Activated CD4-positive, alpha-beta T cell treated with anti-CD3 and anti-CD28 coated beads, Interleukin-2, amount 10 ng/mL, durations not matched to agents 7 days and 5 days (primary cell): ENCODE results near the gene TXN2. TPM values are rescaled to one million over a fixed set of nuclear protein-coding genes. Genes with fewer than 3 reads are reported as not detected.
"Not testable (repeated sequence)": the region's sequence is repeated elsewhere in the genome, so short reads cannot be mapped to it uniquely, and the experiment has no call there.

ENCODE experiments used
- CTCF ChIA-PET: fragments of 350-600 bp; sonication (Branson Sonifier 250); formaldehyde crosslinking; loops from one replicate; lab custom pipeline; 2021; ENCODE audit warnings: antibody characterized with exemption; lab: Charles Lee
- POLR2A ChIA-PET: fragments of 350-600 bp; sonication (Branson Sonifier 250); formaldehyde crosslinking; loops from one replicate; lab custom pipeline; 2021; ENCODE audit warnings: antibody characterized with exemption; lab: Charles Lee
- DNase-seq: peaks from one replicate; pipeline ENCODE4 v3.0.0-alpha.2; 2020
- H3K27ac Mint-ChIP-seq: one replicate; pipeline ENCODE4 v1.8.0; 2021; ENCODE audit warnings: mild to moderate bottlenecking, moderate library complexity, mixed read lengths
- H3K27me3 Mint-ChIP-seq: one replicate; pipeline ENCODE4 v1.8.0; 2021; ENCODE audit warnings: mixed read lengths
- H3K36me3 Mint-ChIP-seq: one replicate; pipeline ENCODE4 v1.8.0; 2021; ENCODE audit warnings: low read depth, mixed read lengths
- H3K4me1 Mint-ChIP-seq: one replicate; pipeline ENCODE4 v1.8.0; 2021; ENCODE audit warnings: mixed read lengths
- H3K4me3 Mint-ChIP-seq: one replicate; pipeline ENCODE4 v1.8.0; 2021; ENCODE audit warnings: mild to moderate bottlenecking, moderate library complexity, mixed read lengths
- H3K9me3 Mint-ChIP-seq: one replicate; pipeline ENCODE4 v1.8.0; 2021; ENCODE audit warnings: mixed read lengths
- total RNA-seq, 2 experiments: library from RNA; stranded (reverse); gene quantifications; one replicate each; pipeline ENCODE4 v1.2.3, GENCODE V29; 2021

The TXN2 gene, protein sequence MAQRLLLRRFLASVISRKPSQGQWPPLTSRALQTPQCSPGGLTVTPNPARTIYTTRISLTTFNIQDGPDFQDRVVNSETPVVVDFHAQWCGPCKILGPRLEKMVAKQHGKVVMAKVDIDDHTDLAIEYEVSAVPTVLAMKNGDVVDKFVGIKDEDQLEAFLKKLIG
- total RNA-seq, result 10 to 100 TPM; 74.3 to 75.5 TPM

GRCh38 chr22:36481393-36482168 lies at the start of gene TXN2:
TXN2 (minus strand) TSS chr22:36481640; CDS start chr22:36480837, 803 bp downstream.
- no peaks in the 10 kb centered on the region for H3K27me3 Mint-ChIP-seq
- peak within 1 kb of the TSS; percentile 92 for H3K27ac Mint-ChIP-seq
- H3K9me3 Mint-ChIP-seq, result no peaks in the 10 kb centered on the region
- DNase-seq, result peak; percentile 98
- CTCF ChIA-PET, result interaction anchor here (1.0 to 1.8 kb wide), 5 partner anchors 10 to 243 kb away, joined by 3 to 8 read pairs (median 4); partner anchors contain the start of gene APOL2
- H3K4me1 Mint-ChIP-seq, result peaks cover 27% of the 10 kb centered on the region
- peak within 1 kb of the TSS; percentile 94 for H3K4me3 Mint-ChIP-seq
- H3K36me3 Mint-ChIP-seq, result peaks cover 26% of the 10 kb centered on the region
- POLR2A ChIA-PET, result interaction anchor here (1.1 kb wide), 1 partner anchor 150 kb away, joined by 3 read pairs; no protein-coding TSS in a partner anchor

GRCh38 chr22:36528795-36529751 lies 47.6 kb upstream of the TXN2 start, which contains the start of gene EIF3D:
EIF3D (minus strand) TSS chr22:36529166; CDS start chr22:36526121, 3,045 bp downstream.
- Mint-ChIP-seq H3K27ac (peak within 1 kb of the TSS; percentile 100), H3K36me3 (peaks cover 29% of the 10 kb centered on the region), H3K4me1 (peaks cover 32% of the 10 kb centered on the region), H3K27me3 (no peaks in the 10 kb centered on the region), H3K9me3 (no peaks in the 10 kb centered on the region), H3K4me3 (peak within 1 kb of the TSS; percentile 95)
- CTCF ChIA-PET, result interaction anchor here (0.6 to 2.2 kb wide), 8 partner anchors 9 to 1160 kb away, joined by 3 to 8 read pairs (median 3); partner anchors contain the start of gene FOXRED2
- POLR2A ChIA-PET, result interaction anchor here (0.6 kb wide), 2 partner anchors 687 to 886 kb away, joined by 3 to 5 read pairs; no protein-coding TSS in a partner anchor
- peak; percentile 99 for DNase-seq

DNA sequence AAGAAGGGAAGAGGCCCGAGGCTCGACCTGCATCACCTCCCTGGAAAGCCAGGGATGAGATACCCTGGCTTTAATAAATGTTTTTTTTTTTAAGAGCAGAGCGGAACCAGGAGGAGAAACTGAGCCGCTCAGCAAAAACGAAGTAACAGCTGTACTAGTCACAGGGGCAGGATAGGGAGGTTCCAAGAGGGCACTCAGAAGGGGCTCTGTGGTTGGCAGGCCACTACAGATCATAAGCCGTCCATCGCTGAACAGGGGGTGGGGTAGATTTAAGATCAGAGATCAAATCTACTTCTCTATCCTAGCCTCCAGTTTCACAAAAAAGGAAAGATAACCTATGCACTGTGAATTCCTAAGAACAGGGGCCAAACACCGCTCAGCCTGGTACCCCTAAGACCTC lies 46.9 kb upstream of the TXN2 start:
- ChIA-PET CTCF (interaction anchor here (0.8 to 2.2 kb wide), 5 partner anchors 10 to 52 kb away, joined by 3 to 8 read pairs (median 4); no protein-coding TSS in a partner anchor), POLR2A (interaction anchor here (0.6 kb wide), 1 partner anchor 197 kb away, joined by 5 read pairs; no protein-coding TSS in a partner anchor)
- Mint-ChIP-seq H3K4me1 (peaks cover 34% of the 10 kb centered on the region), H3K36me3 (peaks cover 36% of the 10 kb centered on the region), H3K4me3 (peak overlapping the region; percentile 95), H3K27me3 (no peaks in the 10 kb centered on the region), H3K9me3 (no peaks in the 10 kb centered on the region), H3K27ac (peak overlapping the region; percentile 100)
- DNase-seq, result no peak

DNA sequence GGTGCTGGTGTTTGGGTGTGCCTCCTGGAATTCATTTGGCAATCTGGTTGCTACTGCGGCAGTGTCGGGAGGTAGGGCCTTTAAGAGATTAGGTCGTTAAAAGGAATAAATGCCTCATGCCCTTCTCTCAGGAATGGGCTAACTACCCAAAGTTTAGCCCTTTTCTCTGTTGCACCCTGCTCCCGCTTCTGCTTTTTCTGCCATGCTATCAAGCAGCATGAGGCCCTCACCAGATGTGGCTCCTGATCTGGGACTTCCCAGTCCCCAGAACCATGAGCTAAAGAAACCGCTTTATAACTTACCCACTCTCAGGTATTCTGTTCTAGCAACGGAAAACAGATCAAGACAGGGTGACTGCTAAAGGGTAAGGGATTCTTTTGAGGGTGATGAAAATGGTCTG lies 41.2 kb upstream of the TXN2 start:
- ChIA-PET CTCF (interaction anchor here (0.9 kb wide), 1 partner anchor 15 kb away, joined by 3 read pairs; the partner anchor contains the start of gene FOXRED2), POLR2A (no interaction called here)
- Mint-ChIP-seq H3K27ac (no peak overlapping the region), H3K9me3 (no peaks in the 10 kb centered on the region), H3K36me3 (peaks cover 76% of the 10 kb centered on the region), H3K4me1 (peaks cover 22% of the 10 kb centered on the region), H3K4me3 (no peak overlapping the region), H3K27me3 (no peaks in the 10 kb centered on the region)
- DNase-seq, result no peak

GRCh38 chr22:36520423-36520822 lies 39.0 kb upstream of the TXN2 start:
- POLR2A ChIA-PET, result no interaction called here
- H3K27me3 Mint-ChIP-seq, result no peaks in the 10 kb centered on the region
- DNase-seq, result no peak
- CTCF ChIA-PET, result interaction anchor here (0.7 to 1.3 kb wide), 4 partner anchors 9 to 34 kb away, joined by 3 to 6 read pairs (median 4); no protein-coding TSS in a partner anchor
- no peaks in the 10 kb centered on the region for H3K9me3 Mint-ChIP-seq
- H3K4me3 Mint-ChIP-seq, result no peak overlapping the region
- H3K36me3 Mint-ChIP-seq, result peaks cover 81% of the 10 kb centered on the region
- no peak overlapping the region for H3K27ac Mint-ChIP-seq
- peaks cover 5% of the 10 kb centered on the region for H3K4me1 Mint-ChIP-seq

- peaks cover 82% of the 10 kb centered on the region for H3K36me3 Mint-ChIP-seq
- POLR2A ChIA-PET, H3K27ac Mint-ChIP-seq, DNase-seq, H3K27me3 Mint-ChIP-seq, H3K4me1 Mint-ChIP-seq, H3K4me3 Mint-ChIP-seq, H3K9me3 Mint-ChIP-seq: not testable (repeated sequence)
- CTCF ChIA-PET, result interaction anchor here (1.2 to 1.3 kb wide), 3 partner anchors 9 to 10 kb away, joined by 3 to 6 read pairs (median 5); no protein-coding TSS in a partner anchor
Observed at GRCh38 chr22:36519906-36520305, 38.5 kb upstream of the TXN2 start.

DNA sequence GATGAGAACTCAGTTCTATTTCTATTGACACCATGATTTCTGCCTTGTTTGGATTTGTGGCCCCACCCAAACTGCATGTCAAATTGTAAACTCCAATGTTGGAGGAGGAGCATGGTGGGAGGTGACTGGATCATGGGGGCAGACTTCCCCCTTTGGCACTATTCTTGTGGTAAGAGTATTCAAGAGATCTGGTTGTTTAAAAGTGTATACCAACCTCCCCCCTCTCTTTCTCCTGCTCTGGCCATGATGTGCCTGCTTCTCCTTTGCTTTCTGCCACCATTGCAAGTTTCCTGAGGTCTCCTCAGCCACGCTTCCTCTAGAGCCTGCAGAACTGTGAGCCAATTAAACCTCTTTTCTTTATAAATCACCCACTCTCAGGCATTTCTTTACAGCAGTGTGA lies 33.3 kb upstream of the TXN2 start:
- H3K4me1 Mint-ChIP-seq, result peaks cover 2% of the 10 kb centered on the region
- no peak overlapping the region for H3K4me3 Mint-ChIP-seq
- H3K36me3 Mint-ChIP-seq, result peaks cover 79% of the 10 kb centered on the region
- no peaks in the 10 kb centered on the region for H3K9me3 Mint-ChIP-seq
- H3K27me3 Mint-ChIP-seq, result no peaks in the 10 kb centered on the region
- H3K27ac Mint-ChIP-seq, result no peak overlapping the region
- CTCF ChIA-PET, result interaction anchor here (0.6 to 1.0 kb wide), 2 partner anchors 9 to 21 kb away, joined by 3 read pairs; no protein-coding TSS in a partner anchor
- POLR2A ChIA-PET, result no interaction called here
- no peak for DNase-seq

GRCh38 chr22:36512991-36513390 lies 31.6 kb upstream of the TXN2 start:
- no peak overlapping the region for H3K27ac Mint-ChIP-seq
- H3K4me1 Mint-ChIP-seq, result peaks cover 7% of the 10 kb centered on the region
- DNase-seq, result no peak
- H3K36me3 Mint-ChIP-seq, result peaks cover 67% of the 10 kb centered on the region
- CTCF ChIA-PET, result interaction anchor here (0.7 to 1.9 kb wide), 2 partner anchors 18 to 485 kb away, joined by 3 to 4 read pairs; no protein-coding TSS in a partner anchor
- H3K4me3 Mint-ChIP-seq, result no peak overlapping the region
- no peaks in the 10 kb centered on the region for H3K9me3 Mint-ChIP-seq
- no peaks in the 10 kb centered on the region for H3K27me3 Mint-ChIP-seq
- POLR2A ChIA-PET, result no interaction called here

GRCh38 chr22:36512333-36512732 lies 30.9 kb upstream of the TXN2 start:
- H3K4me1 Mint-ChIP-seq, result peaks cover 11% of the 10 kb centered on the region
- ChIA-PET POLR2A (no interaction called here), CTCF (interaction anchor here (1.0 to 1.9 kb wide), 2 partner anchors 13 to 18 kb away, joined by 4 read pairs; no protein-coding TSS in a partner anchor)
- no peak overlapping the region for H3K27ac Mint-ChIP-seq
- no peak overlapping the region for H3K4me3 Mint-ChIP-seq
- H3K9me3 Mint-ChIP-seq, result no peaks in the 10 kb centered on the region
- DNase-seq, result no peak
- H3K36me3 Mint-ChIP-seq, result peaks cover 65% of the 10 kb centered on the region
- no peaks in the 10 kb centered on the region for H3K27me3 Mint-ChIP-seq

- peak; percentile 50 for DNase-seq
- no peaks in the 10 kb centered on the region for H3K27me3 Mint-ChIP-seq
- peak overlapping the region; percentile 22 for H3K27ac Mint-ChIP-seq
- ChIA-PET CTCF (interaction anchor here (0.6 to 2.0 kb wide), 7 partner anchors 9 to 860 kb away, joined by 3 to 10 read pairs (median 5); partner anchors contain the start of gene IFT27), POLR2A (no interaction called here)
- H3K4me3 Mint-ChIP-seq, result no peak overlapping the region
- H3K9me3 Mint-ChIP-seq, result no peaks in the 10 kb centered on the region
- peaks cover 54% of the 10 kb centered on the region for H3K36me3 Mint-ChIP-seq
- peaks cover 14% of the 10 kb centered on the region for H3K4me1 Mint-ChIP-seq
Observed at GRCh38 chr22:36510966-36511881, 29.8 kb upstream of the TXN2 start.

DNA sequence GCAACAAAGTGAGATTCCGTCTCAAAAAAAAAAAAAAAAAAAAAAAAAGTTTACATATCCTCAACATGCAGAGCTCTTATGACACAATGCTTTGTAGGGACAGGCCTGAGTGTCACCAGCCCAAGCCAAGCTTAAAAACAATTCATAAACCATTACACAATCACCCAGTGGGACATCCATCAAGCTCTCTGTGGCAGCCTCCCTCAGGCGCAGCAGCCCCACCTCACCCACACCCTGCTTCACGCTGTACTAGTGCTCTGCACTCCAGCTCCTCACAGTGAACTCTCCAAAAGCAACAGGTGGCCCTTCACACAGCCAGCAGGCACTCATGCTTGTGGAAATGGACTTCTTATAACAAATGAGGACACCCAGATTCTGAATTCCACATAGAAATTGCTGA lies 28.9 kb upstream of the TXN2 start:
- H3K4me3 Mint-ChIP-seq, result no peak overlapping the region
- H3K27me3 Mint-ChIP-seq, result no peaks in the 10 kb centered on the region
- no peak for DNase-seq
- POLR2A ChIA-PET, result interaction anchor here (0.7 kb wide), 1 partner anchor 8 kb away, joined by 4 read pairs; no protein-coding TSS in a partner anchor
- CTCF ChIA-PET, result interaction anchor here (0.6 to 2.0 kb wide), 8 partner anchors 10 to 265 kb away, joined by 3 to 10 read pairs (median 5); partner anchors contain the start of gene IFT27
- peak overlapping the region; percentile 2 for H3K27ac Mint-ChIP-seq
- H3K36me3 Mint-ChIP-seq, result peaks cover 46% of the 10 kb centered on the region
- H3K9me3 Mint-ChIP-seq, result no peaks in the 10 kb centered on the region
- peaks cover 20% of the 10 kb centered on the region for H3K4me1 Mint-ChIP-seq
